MG63 (cell line): Measurements from ENCODE around the gene HTR3E. TPM values are rescaled to one million over a fixed set of nuclear protein-coding genes. Genes with fewer than 3 reads are reported as not detected.
"Not testable (repeated sequence)": the region's sequence is repeated elsewhere in the genome, so short reads cannot be mapped to it uniquely, and the experiment has no call there.

Experiments used
- DNase-seq: peaks from one replicate; pipeline ENCODE4 v3.0.0-alpha.2; 2020
- H3K27me3 ChIP-seq: fragments of 250-450 bp; sonication (Bioruptor Pico); 2 replicates; pipeline ENCODE4 v1.5.1; 2020; ENCODE audit warnings: mild to moderate bottlenecking, moderate library complexity
- H3K36me3 ChIP-seq: fragments of 250-450 bp; sonication (Bioruptor Pico); 2 replicates; pipeline ENCODE4 v1.5.1; 2020; ENCODE audit warnings: mild to moderate bottlenecking, moderate library complexity
- H3K4me3 ChIP-seq: fragments of 250-450 bp; sonication (Bioruptor Pico); 2 replicates; pipeline ENCODE4 v1.5.1; 2020; ENCODE audit warnings: mild to moderate bottlenecking, moderate library complexity
- H3K9me3 ChIP-seq: fragments of 250-450 bp; sonication (Bioruptor Pico); 2 replicates; pipeline ENCODE4 v1.5.1; 2020; ENCODE audit warnings: mild to moderate bottlenecking, moderate library complexity
- total RNA-seq: library from RNA; depleted of rRNA; stranded (reverse); fragments of >200 nt; shearing (Covaris generic); gene quantifications from 2 replicates; pipeline ENCODE4 v1.2.3, GENCODE V29; 2014; ENCODE audit warnings: low replicate concordance

The HTR3E gene
- total RNA-seq, 1 experiment from 2014 or later: not detected

DNA sequence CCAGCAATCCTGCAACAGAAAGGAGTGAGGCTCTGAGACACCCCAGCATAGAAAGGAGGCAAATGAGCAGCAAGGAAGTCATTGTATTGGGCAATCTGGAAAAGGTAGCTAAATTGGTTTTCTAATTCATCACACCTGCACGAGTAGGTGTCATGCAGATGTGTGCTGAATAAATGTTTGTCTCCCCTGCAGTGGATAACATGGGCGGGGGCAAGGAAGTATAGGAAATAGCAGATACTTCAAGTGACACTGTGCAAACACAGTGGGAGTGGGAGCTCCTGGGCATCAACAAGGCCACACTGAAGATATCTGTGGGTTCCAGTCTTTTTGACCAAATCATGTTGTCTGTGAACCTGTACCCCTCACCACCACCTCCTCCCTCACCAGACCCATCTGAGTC, 14.4 kb upstream of the HTR3E start:
- Histone ChIP-seq H3K36me3 (no peaks in the 10 kb centered on the region), H3K27me3 (no peaks in the 10 kb centered on the region), H3K9me3 (peaks cover 10% of the 10 kb centered on the region; the same call in 1 of the 2 replicates), H3K4me3 (no peak overlapping the region)
- no peak for DNase-seq

DNA sequence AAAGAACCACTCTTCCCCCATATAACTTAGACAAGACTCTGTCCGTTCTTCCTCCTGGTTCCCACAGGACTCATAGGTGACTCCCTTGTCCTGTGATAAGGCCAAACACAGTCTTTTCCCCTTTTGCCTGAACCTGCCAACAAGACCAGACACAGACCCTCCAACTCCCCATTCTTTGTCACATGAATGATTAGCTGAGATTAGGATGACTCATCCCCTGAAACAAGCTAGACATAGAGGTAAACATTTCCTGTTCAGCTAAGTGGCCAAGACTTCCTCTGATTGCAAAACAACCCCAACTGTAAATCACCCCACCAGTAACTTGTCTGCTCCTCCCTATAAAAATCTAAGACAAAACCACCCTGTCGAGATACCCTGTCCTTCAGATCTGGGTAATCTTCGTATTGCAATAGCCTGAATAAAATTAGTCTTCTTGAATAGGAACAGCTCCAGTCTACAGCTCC, 11.4 kb upstream of the HTR3E start:
- Histone ChIP-seq H3K4me3 (no peak overlapping the region), H3K27me3 (no peaks in the 10 kb centered on the region), H3K36me3 (no peaks in the 10 kb centered on the region), H3K9me3 (peaks cover 10% of the 10 kb centered on the region; the same call in 1 of the 2 replicates)
- DNase-seq: no peak

DNA sequence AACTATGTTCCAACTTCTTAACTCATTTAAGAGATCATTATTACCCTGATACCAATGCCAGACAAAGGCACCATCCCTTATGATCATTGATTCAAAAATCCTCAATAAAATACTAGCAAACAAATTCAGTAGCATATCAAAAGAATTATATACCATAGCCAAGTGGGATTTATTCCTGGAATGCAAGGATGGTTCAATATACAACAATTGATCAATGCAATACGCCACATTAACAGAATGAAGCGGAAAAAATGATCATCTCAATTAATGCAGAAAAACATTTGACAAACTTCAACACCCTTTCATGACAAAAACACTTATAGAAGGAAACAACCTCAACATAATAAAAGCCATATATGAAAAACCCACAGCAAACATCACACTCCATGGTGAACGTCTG, 4.7 kb upstream of the HTR3E start:
- H3K27me3 ChIP-seq: no peaks in the 10 kb centered on the region
- H3K9me3 ChIP-seq: peaks cover 21% of the 10 kb centered on the region
- DNase-seq: no peak
- no peak overlapping the region for H3K4me3 ChIP-seq
- H3K36me3 ChIP-seq: no peaks in the 10 kb centered on the region

DNA sequence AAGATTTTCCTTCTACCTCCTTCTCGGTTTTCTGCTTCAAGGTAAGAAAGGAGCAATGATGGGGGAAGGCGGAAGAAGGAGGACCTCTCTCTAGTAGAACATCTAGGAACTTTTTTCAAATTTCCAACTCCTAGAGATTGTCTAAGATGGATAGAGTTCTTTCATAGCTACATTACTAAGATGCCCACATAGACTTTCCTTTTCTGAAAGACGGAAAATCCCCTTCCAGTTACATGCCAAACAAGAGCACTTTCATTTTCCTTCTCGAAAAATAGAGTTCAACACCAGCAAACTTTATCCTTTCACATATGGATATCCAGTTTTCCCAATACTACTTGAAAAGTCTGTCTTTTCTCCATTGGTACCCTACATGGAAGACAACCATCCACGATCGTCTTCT, 692 bp downstream of the HTR3E start:
- Histone ChIP-seq H3K9me3 (peaks cover 5% of the 10 kb centered on the region), H3K27me3 (no peaks in the 10 kb centered on the region; the same call in 1 of the 2 replicates), H3K4me3 (no peak overlapping the region), H3K36me3 (no peaks in the 10 kb centered on the region)
- DNase-seq: no peak

- Histone ChIP-seq H3K9me3 (no peaks in the 10 kb centered on the region), H3K4me3 (no peak overlapping the region), H3K27me3 (no peaks in the 10 kb centered on the region; the same call in 1 of the 2 replicates), H3K36me3 (no peaks in the 10 kb centered on the region)
- DNase-seq: no peak
Observed at GRCh38 chr3:184099806-184100686, 3.2 kb downstream of the HTR3E start.

GRCh38 chr3:184110316-184110725, 13.5 kb downstream of the HTR3E start:
- H3K27me3 ChIP-seq: peaks cover 6% of the 10 kb centered on the region; the same call in 1 of the 2 replicates
- no peaks in the 10 kb centered on the region for H3K9me3 ChIP-seq
- no peak overlapping the region for H3K4me3 ChIP-seq
- no peaks in the 10 kb centered on the region for H3K36me3 ChIP-seq
- DNase-seq: peak; percentile 78

GRCh38 chr3:184116017-184116416, 19.2 kb downstream of the HTR3E start:
- Histone ChIP-seq H3K27me3 (peaks cover 33% of the 10 kb centered on the region), H3K9me3 (no peaks in the 10 kb centered on the region), H3K36me3 (no peaks in the 10 kb centered on the region), H3K4me3 (no peak overlapping the region)
- no peak for DNase-seq

- H3K4me3 ChIP-seq: no peak overlapping the region
- no peaks in the 10 kb centered on the region for H3K36me3 ChIP-seq
- H3K9me3 ChIP-seq: no peaks in the 10 kb centered on the region
- peaks cover 34% of the 10 kb centered on the region for H3K27me3 ChIP-seq
- DNase-seq: peak; percentile 7
Observed at GRCh38 chr3:184117636-184118035, 20.8 kb downstream of the HTR3E start.

DNA sequence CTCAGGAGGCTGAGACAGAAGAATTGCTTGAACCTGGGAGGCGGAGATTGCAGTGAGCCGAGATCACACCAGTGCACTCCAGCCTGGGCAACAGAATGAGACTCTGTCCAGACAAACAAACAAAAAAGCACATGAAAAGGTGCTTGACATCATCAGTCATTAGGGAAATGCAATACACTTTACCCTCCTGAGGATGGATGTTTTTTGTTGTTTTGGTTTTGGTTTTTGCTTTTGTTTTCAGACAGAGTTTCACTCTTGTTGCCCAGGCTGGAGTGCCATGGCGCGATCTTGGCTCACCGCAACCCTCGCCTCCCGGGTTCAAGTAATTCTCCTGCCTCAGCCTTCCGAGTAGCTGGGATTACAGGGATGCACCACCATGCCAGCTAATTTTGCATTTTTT, 24.2 kb downstream of the HTR3E start:
- peaks cover 24% of the 10 kb centered on the region for H3K27me3 ChIP-seq
- not testable (repeated sequence) for H3K9me3 ChIP-seq, DNase-seq, H3K36me3 ChIP-seq, H3K4me3 ChIP-seq

DNA sequence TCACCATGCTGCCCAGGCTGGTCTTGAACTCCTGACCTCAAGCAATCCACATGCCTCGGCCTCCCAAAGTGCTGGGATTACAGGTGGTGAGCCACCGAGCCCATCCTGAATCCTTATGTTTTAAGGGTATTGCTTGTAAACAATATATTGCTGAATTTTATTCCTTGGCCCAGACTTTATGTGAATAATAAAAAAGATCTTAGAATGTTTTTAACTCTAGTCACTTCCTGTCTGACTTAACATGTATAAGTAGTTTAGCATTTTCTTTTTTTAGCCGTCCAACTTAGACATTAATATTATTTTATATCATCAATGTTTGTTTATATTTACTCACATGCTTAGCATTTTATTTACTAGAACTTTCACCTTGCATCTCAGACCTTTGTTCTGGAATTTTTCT, 29.1 kb downstream of the HTR3E start:
- no peak for DNase-seq
- Histone ChIP-seq H3K9me3 (no peaks in the 10 kb centered on the region), H3K27me3 (peaks cover 4% of the 10 kb centered on the region), H3K4me3 (no peak overlapping the region), H3K36me3 (no peaks in the 10 kb centered on the region)

DNA sequence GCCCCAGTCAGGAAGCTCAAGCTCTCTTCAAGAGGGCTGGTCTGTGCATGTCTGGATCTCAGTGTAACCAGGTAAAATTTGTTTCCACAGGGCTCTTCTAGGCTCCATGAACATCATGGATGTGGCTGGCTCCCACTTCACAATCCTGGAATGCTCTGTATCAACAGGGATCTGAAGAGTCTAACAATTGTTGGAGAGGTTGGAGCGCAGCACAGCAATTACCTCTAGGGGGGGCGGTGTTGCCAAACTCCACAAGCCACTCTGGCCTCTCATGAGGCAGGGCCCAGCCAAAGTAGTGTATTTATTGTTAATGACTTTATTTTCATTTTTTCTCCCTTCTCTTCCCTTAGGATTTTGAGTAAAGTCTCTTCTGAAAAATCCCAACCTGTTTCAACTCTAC, 32.1 kb downstream of the HTR3E start:
- H3K4me3 ChIP-seq: no peak overlapping the region
- no peaks in the 10 kb centered on the region for H3K27me3 ChIP-seq
- no peaks in the 10 kb centered on the region for H3K36me3 ChIP-seq
- peak; percentile 63 for DNase-seq
- no peaks in the 10 kb centered on the region for H3K9me3 ChIP-seq

GRCh38 chr3:184132945-184133344, 36.1 kb downstream of the HTR3E start:
- H3K9me3 ChIP-seq: no peaks in the 10 kb centered on the region
- H3K36me3 ChIP-seq: peaks cover 11% of the 10 kb centered on the region
- DNase-seq: no peak
- no peak overlapping the region for H3K4me3 ChIP-seq
- H3K27me3 ChIP-seq: no peaks in the 10 kb centered on the region

DNA sequence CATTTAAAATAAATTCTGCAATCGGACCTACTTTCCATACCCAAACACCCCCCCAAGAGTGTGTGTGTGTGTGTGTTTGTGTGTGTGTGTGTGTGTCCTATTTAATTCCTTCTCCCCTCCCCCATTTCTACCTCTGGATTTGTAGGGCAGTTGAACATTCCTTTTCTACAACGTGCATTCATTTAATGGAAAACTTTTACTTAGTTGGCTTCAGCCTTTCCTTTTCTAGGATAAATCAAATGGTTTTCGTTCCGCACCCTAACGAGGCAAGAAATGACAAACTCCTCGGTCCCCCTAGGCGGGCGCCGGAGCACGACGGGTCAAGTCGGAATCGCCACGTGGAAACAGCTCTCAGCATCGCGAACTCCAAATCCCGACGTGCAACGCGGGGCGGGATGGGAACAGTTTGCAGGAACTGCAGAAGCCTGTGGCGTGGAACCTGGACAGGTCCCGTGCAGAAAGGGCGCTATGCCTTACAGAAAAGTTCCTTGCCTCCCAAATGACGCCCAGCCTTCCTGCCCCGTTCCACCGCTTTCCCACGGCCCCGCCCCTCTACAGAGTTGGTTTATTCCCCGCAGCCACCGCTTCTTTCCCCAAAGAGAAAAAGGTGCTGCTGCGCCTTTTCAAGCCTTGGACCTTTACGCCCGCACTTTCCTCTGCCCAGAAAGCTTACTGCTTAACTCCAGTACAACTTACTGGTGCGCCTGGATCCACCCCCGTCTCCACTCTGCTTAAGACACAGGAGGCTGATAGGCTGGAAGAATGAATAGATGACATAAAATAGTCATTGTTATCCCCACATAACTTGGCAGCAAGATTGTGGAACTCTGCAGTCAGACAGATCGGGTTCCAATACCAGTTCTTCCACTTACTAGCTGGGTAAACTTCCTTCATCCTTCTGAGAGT, 37.2 kb downstream of the HTR3E start:
- DNase-seq: peak; percentile 91

DNA sequence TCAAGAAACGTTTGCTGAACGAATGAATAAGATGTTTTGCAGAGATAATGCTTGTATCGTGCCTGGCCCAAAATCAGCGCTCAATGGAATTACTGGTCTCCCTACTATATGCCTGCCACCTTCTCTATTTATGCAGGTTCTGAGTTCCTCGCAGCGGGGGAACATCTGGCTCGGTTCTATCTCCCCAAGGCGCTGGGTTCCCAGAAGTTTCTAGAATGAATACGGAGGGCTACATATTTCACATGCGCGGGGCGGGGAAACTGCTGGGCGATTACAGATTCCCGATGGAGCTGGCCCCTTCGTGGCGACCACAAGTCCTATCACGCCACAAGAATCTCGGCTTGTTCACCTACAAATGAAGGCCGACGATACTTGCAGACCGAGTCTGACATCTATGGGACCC, 37.9 kb downstream of the HTR3E start:
- no peaks in the 10 kb centered on the region for H3K27me3 ChIP-seq
- no peaks in the 10 kb centered on the region for H3K9me3 ChIP-seq
- no peak for DNase-seq
- peaks cover 16% of the 10 kb centered on the region for H3K36me3 ChIP-seq
- peak overlapping the region; percentile 87 for H3K4me3 ChIP-seq

More for the DNA sequence above, 37.2 kb downstream of the HTR3E start:
- peaks cover 13% of the 10 kb centered on the region for H3K36me3 ChIP-seq
- peak overlapping the region; percentile 87 for H3K4me3 ChIP-seq
- no peaks in the 10 kb centered on the region for H3K9me3 ChIP-seq
- no peaks in the 10 kb centered on the region for H3K27me3 ChIP-seq

DNA sequence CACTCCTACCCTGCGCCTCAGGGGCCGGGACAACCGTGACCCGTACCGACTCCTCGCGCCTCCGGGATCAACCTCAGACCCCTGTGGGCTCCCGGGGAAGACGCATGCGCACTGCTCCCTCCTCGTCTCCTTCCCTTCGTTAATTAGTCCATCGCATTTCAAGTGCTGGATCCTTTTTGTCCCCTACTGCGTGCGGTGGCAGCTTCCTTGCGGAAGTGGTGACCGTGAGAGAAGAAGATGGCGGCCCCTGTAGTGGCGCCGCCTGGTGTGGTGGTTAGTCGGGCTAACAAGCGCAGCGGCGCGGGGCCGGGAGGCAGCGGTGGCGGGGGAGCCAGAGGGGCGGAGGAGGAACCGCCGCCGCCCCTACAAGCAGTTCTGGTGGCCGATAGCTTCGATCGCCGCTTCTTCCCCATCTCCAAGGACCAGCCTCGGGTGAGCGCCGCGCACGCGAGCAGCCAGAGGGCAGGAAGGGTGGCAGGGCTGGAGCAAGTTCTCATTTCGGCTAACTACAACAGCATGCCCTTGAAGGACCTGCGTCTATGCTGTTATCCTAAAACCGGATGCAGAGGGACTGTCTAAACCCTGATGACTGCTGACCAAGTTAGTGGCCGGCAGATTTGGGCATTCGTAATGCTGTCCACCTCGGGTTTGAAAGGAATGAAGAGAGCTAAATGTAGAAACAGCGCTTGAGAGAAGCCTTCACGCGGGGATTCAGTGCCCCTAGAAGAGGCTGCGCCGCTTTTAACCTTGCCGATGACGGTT, 38.5 kb downstream of the HTR3E start, which contains the start of gene EIF2B5:
Gene EIF2B5 (plus strand): TSS at position 210 of the 762 bp plus-strand sequence. CDS start 28 bp downstream, at position 238.
- Histone ChIP-seq H3K9me3 (no peaks in the 10 kb centered on the region), H3K27me3 (no peaks in the 10 kb centered on the region), H3K36me3 (peaks cover 20% of the 10 kb centered on the region), H3K4me3 (peak within 1 kb of the TSS; percentile 87)
- peak; percentile 85 for DNase-seq

DNA sequence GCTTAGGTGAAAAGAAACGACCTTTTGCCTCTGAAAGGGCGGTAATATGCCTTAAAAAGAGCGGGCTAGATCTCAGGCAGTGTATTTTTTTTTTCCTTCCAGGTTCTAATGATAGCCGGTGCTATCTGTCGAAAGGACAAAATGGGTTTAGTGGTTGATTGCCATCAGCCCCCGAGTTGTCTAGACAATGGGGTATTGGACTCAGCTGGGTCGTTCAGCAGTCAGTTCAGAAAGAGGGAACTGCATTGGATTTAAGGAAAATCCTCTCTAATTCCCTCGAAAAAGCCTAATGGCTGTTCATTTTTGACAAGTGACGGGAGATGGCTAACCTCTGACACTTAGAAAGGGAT, 39.0 kb downstream of the HTR3E start:
- H3K36me3 ChIP-seq: peaks cover 25% of the 10 kb centered on the region
- H3K4me3 ChIP-seq: peak overlapping the region; percentile 87
- no peaks in the 10 kb centered on the region for H3K9me3 ChIP-seq
- H3K27me3 ChIP-seq: no peaks in the 10 kb centered on the region
- no peak for DNase-seq
